Nephron (organoid): ENCODE data around the gene PRKAR1B.

Source experiments
- H3K27ac Mint-ChIP-seq, 3 experiments: 2 replicates each; pipeline ENCODE4 v1.8.0; 2020; ENCODE audit warnings: mixed read lengths in 3 of 3, mild to moderate bottlenecking in 2 of 3, moderate library complexity in 1 of 3
- H3K27me3 Mint-ChIP-seq: 2 replicates; pipeline ENCODE4 v1.8.0; 2021; ENCODE audit warnings: low read depth, mild to moderate bottlenecking, moderate library complexity, mixed read lengths
- H3K36me3 Mint-ChIP-seq: 2 replicates; pipeline ENCODE4 v1.8.0; 2020; ENCODE audit warnings: low read depth, mixed read lengths
- H3K4me1 Mint-ChIP-seq: 2 replicates; pipeline ENCODE4 v1.8.0; 2020; ENCODE audit warnings: mixed read lengths
- H3K4me3 Mint-ChIP-seq, 3 experiments: 2 replicates each; pipeline ENCODE4 v1.8.0; 2020; ENCODE audit warnings: mild to moderate bottlenecking in 3 of 3, mixed read lengths in 3 of 3, moderate library complexity in 2 of 3
- H3K9me3 Mint-ChIP-seq: 2 replicates; pipeline ENCODE4 v1.8.0; 2020; ENCODE audit warnings: mixed read lengths
- TF ChIP-seq, protein P1 (sequence below), 3 experiments: fragments of 200-600 bp; sonication (generic); IDR thresholded peaks; one replicate each; pipeline ENCODE4 v1.5.0; 2021; ENCODE audit warnings: antibody characterized with exemption in 3 of 3; ENCODE audit not compliant: unreplicated experiment in 3 of 3

PRKAR1B gene

DNA sequence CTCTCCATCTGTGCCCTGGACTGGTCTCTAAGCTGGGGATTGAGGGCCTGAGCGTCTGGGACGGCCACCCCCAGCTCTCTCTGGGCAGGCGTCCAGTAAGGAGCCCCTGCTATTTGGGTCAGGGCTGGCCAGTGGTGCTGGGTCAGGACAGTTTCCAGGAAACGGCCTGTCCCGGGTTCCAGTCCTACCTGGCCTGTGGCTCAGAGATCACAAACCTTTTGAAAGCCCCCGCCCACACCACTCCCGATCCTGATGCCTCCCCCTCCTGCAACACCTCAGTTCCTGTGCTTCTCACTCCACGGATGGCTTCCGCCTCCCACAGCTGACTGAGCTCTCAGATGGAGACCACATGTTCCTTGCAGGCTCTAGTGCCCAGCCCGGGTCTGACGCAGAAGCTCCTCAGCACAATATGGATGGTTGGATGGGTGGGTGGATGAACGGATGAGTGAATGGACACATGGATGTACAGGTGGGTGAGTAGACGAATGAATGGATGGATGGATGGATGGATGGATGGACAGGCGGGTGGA, 115.7 kb downstream of the PRKAR1B start:
- Mint-ChIP-seq H3K9me3 (no peaks in the 10 kb centered on the region), H3K4me1 (peaks cover 25% of the 10 kb centered on the region), H3K27ac (peak overlapping the region; percentile 79 to 81 (median 80)), H3K4me3 (no peak overlapping the region), H3K27me3 (peaks cover 4% of the 10 kb centered on the region), H3K36me3 (no peaks in the 10 kb centered on the region)
- TF ChIP-seq, protein P1, sequence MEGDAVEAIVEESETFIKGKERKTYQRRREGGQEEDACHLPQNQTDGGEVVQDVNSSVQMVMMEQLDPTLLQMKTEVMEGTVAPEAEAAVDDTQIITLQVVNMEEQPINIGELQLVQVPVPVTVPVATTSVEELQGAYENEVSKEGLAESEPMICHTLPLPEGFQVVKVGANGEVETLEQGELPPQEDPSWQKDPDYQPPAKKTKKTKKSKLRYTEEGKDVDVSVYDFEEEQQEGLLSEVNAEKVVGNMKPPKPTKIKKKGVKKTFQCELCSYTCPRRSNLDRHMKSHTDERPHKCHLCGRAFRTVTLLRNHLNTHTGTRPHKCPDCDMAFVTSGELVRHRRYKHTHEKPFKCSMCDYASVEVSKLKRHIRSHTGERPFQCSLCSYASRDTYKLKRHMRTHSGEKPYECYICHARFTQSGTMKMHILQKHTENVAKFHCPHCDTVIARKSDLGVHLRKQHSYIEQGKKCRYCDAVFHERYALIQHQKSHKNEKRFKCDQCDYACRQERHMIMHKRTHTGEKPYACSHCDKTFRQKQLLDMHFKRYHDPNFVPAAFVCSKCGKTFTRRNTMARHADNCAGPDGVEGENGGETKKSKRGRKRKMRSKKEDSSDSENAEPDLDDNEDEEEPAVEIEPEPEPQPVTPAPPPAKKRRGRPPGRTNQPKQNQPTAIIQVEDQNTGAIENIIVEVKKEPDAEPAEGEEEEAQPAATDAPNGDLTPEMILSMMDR (IDR thresholded peaks at IDR 0.05; ENCODE audit: unreplicated experiment in 3 of 3), result no peak

DNA sequence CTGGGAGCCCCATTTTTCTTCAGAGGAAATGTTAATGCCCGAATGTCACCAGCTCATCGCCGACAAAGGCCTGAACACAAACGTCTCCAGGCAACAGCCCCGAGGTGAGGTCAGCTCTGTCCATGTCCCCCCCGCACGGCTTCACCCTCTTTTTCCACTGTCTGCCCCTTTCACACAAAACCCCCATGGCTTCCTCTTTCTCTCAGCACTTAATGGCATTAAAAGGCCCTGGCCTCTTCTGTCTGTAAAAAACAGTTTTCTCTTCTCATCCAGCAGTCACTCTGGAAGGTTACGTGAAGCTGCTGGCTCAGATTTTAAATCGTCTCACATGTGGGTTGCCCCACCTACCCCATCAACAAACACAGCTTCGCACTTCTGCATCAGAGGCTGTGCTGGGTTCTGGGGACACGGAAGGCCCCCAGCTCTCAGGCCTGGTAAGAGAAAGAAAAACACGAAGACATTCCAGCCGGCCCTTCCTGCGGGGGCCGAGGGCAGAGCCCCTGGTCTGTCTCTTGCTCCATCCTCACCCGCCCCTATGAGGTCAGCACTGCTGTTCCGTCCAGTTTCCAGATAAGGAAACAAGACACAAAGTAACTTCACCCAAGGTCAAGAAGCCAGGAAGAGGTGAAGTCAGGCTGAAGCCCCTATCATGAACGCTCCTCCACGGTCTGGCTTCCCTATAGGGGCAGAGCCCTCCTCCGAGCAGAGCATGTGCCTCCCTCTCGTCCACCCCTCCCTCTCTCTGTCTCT, 116.4 kb downstream of the PRKAR1B start:
- H3K36me3 Mint-ChIP-seq, result no peaks in the 10 kb centered on the region
- H3K9me3 Mint-ChIP-seq, result no peaks in the 10 kb centered on the region
- peak overlapping the region; percentile 79 to 81 (median 80) for H3K27ac Mint-ChIP-seq
- peak overlapping the region in 2 of 3 experiments; percentile 16 to 18 for H3K4me3 Mint-ChIP-seq
- TF ChIP-seq, protein P1 (IDR thresholded peaks at IDR 0.05; ENCODE audit: unreplicated experiment in 3 of 3), result no peak
- H3K27me3 Mint-ChIP-seq, result peaks cover 4% of the 10 kb centered on the region
- H3K4me1 Mint-ChIP-seq, result peaks cover 25% of the 10 kb centered on the region

DNA sequence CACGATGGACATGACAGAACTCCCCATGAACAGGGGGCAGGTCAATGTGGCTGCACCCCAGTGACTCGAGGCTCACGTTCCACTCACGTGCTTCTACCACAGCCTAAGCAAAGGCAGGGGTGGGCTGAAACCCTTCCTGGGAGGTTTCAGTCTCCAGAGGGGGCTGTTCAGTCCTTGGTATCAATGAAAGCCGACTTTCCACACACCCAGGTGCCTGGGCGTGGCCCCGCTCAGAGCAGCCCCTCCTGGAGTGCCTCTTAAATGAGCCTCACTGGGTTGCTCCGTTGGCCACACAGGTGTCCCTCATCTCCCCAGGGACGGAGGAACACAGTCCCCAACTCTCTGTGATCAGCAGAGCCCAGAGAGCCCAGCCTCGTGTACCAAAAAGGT, 116.9 kb downstream of the PRKAR1B start:
- H3K27ac Mint-ChIP-seq, result peak overlapping the region; percentile 67 to 81 (median 80)
- TF ChIP-seq, protein P1 (IDR thresholded peaks at IDR 0.05; ENCODE audit: unreplicated experiment in 3 of 3), result no peak
- H3K4me3 Mint-ChIP-seq, result no peak overlapping the region
- no peaks in the 10 kb centered on the region for H3K9me3 Mint-ChIP-seq
- peaks cover 25% of the 10 kb centered on the region for H3K4me1 Mint-ChIP-seq
- H3K36me3 Mint-ChIP-seq, result no peaks in the 10 kb centered on the region
- peaks cover 4% of the 10 kb centered on the region for H3K27me3 Mint-ChIP-seq

DNA sequence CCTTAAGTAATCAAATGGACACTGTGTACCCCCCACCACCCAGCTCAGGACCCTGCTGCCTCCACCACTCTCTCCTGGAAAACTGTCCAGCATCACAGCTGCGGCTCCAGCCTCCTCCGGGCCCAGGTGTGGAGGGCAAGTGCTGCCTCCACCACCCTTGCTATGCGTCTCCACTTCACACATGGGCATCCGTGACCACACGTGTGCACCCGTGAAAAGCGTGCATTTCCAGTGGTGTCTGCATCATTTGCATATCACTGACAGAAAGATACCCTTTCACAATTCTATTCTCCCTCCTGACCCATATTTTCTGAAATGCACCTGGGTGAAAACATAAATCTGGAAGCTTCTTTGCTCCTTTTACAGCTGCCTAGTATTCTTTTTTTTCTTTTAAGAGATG, 117.7 kb downstream of the PRKAR1B start:
- no peak overlapping the region for H3K4me3 Mint-ChIP-seq
- H3K27me3 Mint-ChIP-seq, result peaks cover 4% of the 10 kb centered on the region
- H3K27ac Mint-ChIP-seq, result peak overlapping the region in 1 of 3 experiments; percentile 37
- no peaks in the 10 kb centered on the region for H3K9me3 Mint-ChIP-seq
- no peaks in the 10 kb centered on the region for H3K36me3 Mint-ChIP-seq
- peaks cover 30% of the 10 kb centered on the region for H3K4me1 Mint-ChIP-seq
- TF ChIP-seq, protein P1 (IDR thresholded peaks at IDR 0.05; ENCODE audit: unreplicated experiment in 3 of 3), result no peak

DNA sequence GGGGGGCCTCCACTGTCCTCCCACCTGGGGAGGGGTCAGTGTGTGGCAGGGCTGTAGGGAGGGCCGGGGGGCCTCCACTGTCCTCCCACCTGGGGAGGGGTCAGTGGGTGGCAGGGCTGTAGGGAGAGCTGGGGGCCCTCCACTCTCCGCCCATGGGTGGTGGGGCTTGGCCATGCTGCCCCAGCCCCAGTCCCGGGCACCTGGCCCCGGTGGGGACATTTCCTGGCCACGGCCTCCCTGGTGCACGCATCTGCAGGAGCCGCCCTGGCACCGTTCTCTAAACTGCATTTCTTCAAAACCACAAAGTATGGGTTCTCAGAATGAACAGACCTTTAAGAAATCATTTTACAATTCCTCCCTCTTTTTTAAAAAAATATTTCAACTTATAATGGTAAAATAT, 118.1 kb downstream of the PRKAR1B start:
- no peaks in the 10 kb centered on the region for H3K36me3 Mint-ChIP-seq
- H3K4me3 Mint-ChIP-seq, result no peak overlapping the region
- H3K4me1 Mint-ChIP-seq, result peaks cover 30% of the 10 kb centered on the region
- TF ChIP-seq, protein P1 (IDR thresholded peaks at IDR 0.05; ENCODE audit: unreplicated experiment in 3 of 3), result no peak
- peaks cover 4% of the 10 kb centered on the region for H3K27me3 Mint-ChIP-seq
- peak overlapping the region in 1 of 3 experiments; percentile 37 for H3K27ac Mint-ChIP-seq
- H3K9me3 Mint-ChIP-seq, result no peaks in the 10 kb centered on the region

DNA sequence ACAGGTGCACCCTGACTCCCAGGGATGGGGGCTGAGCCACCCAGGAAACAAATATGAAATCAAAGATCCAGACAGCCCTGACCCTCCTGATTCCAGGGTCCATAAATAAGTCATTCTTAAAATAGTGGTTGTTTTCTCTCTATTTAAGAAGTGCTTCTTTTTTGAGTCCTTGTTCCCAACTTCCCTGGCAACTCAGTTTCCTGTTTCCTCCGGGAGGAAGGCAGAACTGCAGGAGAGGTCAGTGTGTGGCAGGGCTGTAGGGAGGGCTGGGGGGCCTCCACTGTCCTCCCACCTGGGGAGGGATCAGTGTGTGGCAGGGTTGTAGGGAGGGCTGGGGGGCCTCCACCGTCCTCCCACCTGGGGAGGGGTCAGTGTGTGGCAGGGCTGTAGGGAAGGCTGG, 118.7 kb downstream of the PRKAR1B start:
- peaks cover 31% of the 10 kb centered on the region for H3K4me1 Mint-ChIP-seq
- peaks cover 4% of the 10 kb centered on the region for H3K27me3 Mint-ChIP-seq

More for the DNA sequence above, 118.7 kb downstream of the PRKAR1B start:
- H3K27ac Mint-ChIP-seq, result peak overlapping the region; percentile 47 to 88 (median 54)
- TF ChIP-seq, protein P1 (IDR thresholded peaks at IDR 0.05; ENCODE audit: unreplicated experiment in 3 of 3), result no peak
- H3K36me3 Mint-ChIP-seq, result no peaks in the 10 kb centered on the region
- H3K9me3 Mint-ChIP-seq, result no peaks in the 10 kb centered on the region
- peak overlapping the region in 1 of 3 experiments; percentile 59 for H3K4me3 Mint-ChIP-seq
